ENCODE data around the gene ANKLE1. TPM values are rescaled to one million over a fixed set of nuclear protein-coding genes. Genes with fewer than 3 reads are reported as not detected.

The ANKLE1 gene
- total and polyA plus RNA-seq, 10 of the 15 experiments (the other 5 are each of a cell fraction or from before 2014, with no cell fraction given): 2.2 to 17.9 (median 10.9) TPM

DNA sequence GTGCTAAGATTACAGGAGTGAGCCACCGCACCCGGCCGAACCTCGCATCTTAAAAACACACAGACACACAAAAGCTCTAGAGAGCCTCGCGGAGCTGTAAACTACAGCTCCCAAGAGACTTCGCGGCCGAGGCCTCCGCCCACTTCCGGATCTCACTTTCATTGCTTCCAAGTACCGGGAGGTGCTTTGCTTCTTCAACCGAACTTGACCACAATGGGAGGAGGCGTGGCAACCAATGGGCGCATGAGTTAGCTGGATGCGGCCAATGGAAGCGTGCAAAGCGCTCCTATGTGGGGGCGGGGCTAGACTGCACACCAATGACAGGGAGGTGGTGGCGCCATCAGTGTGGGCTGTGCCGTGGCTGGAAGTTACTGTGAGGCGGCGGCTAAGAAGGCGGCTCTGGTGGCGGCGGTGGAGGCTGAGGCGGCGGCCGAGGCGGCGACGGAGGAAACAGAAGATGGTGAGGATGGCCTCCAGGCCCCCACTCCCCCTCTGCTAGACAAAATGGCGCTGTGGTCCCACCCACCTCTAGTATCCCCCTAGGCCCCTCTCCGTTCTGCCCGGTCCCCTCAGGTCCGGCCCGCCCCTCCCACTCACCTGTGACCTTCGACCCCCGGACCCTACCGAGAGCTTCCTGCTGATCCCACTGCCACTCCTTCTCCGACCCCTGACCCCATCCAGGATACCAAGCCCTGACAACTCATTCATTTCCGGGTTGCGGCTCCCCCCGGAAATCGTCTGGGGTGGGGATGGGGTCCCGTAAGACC, 27.7 kb downstream of the ANKLE1 start, which contains the start of gene DDA1 (continued):
- TF ChIP-seq, protein P1, sequence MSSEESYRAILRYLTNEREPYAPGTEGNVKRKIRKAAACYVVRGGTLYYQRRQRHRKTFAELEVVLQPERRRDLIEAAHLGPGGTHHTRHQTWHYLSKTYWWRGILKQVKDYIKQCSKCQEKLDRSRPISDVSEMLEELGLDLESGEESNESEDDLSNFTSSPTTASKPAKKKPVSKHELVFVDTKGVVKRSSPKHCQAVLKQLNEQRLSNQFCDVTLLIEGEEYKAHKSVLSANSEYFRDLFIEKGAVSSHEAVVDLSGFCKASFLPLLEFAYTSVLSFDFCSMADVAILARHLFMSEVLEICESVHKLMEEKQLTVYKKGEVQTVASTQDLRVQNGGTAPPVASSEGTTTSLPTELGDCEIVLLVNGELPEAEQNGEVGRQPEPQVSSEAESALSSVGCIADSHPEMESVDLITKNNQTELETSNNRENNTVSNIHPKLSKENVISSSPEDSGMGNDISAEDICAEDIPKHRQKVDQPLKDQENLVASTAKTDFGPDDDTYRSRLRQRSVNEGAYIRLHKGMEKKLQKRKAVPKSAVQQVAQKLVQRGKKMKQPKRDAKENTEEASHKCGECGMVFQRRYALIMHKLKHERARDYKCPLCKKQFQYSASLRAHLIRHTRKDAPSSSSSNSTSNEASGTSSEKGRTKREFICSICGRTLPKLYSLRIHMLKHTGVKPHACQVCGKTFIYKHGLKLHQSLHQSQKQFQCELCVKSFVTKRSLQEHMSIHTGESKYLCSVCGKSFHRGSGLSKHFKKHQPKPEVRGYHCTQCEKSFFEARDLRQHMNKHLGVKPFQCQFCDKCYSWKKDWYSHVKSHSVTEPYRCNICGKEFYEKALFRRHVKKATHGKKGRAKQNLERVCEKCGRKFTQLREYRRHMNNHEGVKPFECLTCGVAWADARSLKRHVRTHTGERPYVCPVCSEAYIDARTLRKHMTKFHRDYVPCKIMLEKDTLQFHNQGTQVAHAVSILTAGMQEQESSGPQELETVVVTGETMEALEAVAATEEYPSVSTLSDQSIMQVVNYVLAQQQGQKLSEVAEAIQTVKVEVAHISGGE (CRISPR knock-in tag; IDR thresholded peaks at IDR 0.05): no peak
- TF ChIP-seq PAX5 (IDR thresholded peaks at IDR 0.05; ENCODE audit: borderline replicate concordance, low read depth, low read length) (0 out of 2 replicates have a peak, but pooled peaks have one; percentile 9), CTCF (IDR thresholded peaks at IDR 0.05 in 2 of 3, conservative IDR thresholded peaks at IDR 0.05 in 1 of 3; ENCODE audit: control insufficient read depth in 2 of 3, extremely low read depth in 1 of 3, insufficient read depth in 1 of 3, low read depth in 3 of 3, low read length in 3 of 3) (no peak), ZBED1 (IDR thresholded peaks at IDR 0.05; ENCODE audit: borderline replicate concordance) (no peak), CUX1 (IDR thresholded peaks at IDR 0.05; ENCODE audit: insufficient replicate concordance, low read depth, low read length) (no peak), REST (IDR thresholded peaks at IDR 0.05; ENCODE audit: low read depth, low read length) (no peak), ATF7 (IDR thresholded peaks at IDR 0.05; ENCODE audit: low read depth) (0 out of 2 replicates have a peak, but pooled peaks have one; percentile 32), BACH1 (IDR thresholded peaks at IDR 0.05; ENCODE audit: borderline replicate concordance) (0 out of 2 replicates have a peak, but pooled peaks have one; percentile 15), EGR1 (IDR thresholded peaks at IDR 0.05; ENCODE audit: borderline replicate concordance in 1 of 2, low read depth in 2 of 2, low read length in 2 of 2) (peak in 1 of 2 experiments; percentile 59; a peak in 2 of 3 replicates), POLR2AphosphoS5 (IDR thresholded peaks at IDR 0.05; ENCODE audit: low read length) (peak; percentile 81), KDM1A (IDR thresholded peaks at IDR 0.05; ENCODE audit: borderline replicate concordance) (no peak)
- TF ChIP-seq, protein P2, sequence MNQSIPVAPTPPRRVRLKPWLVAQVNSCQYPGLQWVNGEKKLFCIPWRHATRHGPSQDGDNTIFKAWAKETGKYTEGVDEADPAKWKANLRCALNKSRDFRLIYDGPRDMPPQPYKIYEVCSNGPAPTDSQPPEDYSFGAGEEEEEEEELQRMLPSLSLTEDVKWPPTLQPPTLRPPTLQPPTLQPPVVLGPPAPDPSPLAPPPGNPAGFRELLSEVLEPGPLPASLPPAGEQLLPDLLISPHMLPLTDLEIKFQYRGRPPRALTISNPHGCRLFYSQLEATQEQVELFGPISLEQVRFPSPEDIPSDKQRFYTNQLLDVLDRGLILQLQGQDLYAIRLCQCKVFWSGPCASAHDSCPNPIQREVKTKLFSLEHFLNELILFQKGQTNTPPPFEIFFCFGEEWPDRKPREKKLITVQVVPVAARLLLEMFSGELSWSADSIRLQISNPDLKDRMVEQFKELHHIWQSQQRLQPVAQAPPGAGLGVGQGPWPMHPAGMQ (IDR thresholded peaks at IDR 0.05; ENCODE audit: borderline replicate concordance): no peak

All from GM12878 (cell line).